ENCODE measurements around the gene C1S.
A peak's percentile ranks its signal among the peaks of the same experiment; 100 is the strongest.

C1S gene

DNA sequence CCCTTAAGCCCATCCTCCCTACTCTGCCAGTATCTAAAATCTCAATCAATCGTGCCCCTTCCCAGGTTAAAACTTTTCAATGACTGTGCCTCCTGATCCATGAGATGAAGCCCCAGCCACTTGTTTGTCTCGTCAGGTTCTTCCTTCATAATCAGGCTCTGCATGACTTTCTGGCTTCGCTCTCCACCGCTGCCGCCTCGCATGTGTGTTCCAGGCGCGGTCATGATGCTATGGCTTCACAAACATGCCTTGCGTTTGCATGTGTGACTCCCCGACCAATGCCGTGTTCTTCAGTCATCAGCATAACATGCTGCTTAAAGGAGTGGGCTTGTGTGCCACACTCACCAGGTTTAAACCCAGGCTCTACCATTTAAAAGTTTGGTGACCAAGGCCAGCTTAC lies 53.5 kb downstream of the C1S start:
- DNase-seq = no peak
- no peak for TF ChIP-seq CTCF (IDR thresholded peaks at IDR 0.05; ENCODE audit: low read depth, low read length)
- H3K9me3 ChIP-seq (ENCODE audit: severe bottlenecking) = no peaks in the 10 kb centered on the region
- peak overlapping the region; percentile 82 for H3K27ac ChIP-seq
- H3K27me3 ChIP-seq (ENCODE audit: insufficient read depth, low read depth, severe bottlenecking) = no peaks in the 10 kb centered on the region
- no peaks in the 10 kb centered on the region for H3K36me3 ChIP-seq
- no peak overlapping the region for H3K4me3 ChIP-seq (ENCODE audit: low read depth, low read length)

DNA sequence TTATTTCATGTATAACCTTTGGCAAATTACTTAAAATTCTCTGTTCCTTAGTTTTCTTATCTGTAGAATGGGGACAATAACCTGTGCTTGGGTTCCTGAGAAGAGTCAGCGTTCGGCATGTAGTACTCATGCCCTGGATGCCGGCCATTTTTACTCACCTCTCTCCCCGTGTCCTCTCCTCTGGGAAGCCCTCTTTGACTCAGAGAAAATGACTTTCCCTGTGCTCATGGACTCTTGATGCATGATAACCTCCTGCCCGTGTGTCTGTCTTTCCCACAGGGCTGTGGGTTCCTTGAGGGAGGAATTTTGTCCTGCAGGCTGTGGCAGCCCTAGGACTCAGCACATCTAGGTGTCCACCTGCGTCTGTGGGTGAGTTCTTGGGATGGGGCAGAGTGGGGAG lies 54.3 kb downstream of the C1S start:
- TF ChIP-seq CTCF (IDR thresholded peaks at IDR 0.05; ENCODE audit: low read depth, low read length) = no peak
- H3K27me3 ChIP-seq (ENCODE audit: insufficient read depth, low read depth, severe bottlenecking) = no peaks in the 10 kb centered on the region
- no peak overlapping the region for H3K4me3 ChIP-seq (ENCODE audit: low read depth, low read length)
- no peak for DNase-seq
- H3K27ac ChIP-seq = no peak overlapping the region
- no peaks in the 10 kb centered on the region for H3K9me3 ChIP-seq (ENCODE audit: severe bottlenecking)
- H3K36me3 ChIP-seq = no peaks in the 10 kb centered on the region

- H3K4me3 ChIP-seq (ENCODE audit: low read depth, low read length) = no peak overlapping the region
- H3K27me3 ChIP-seq (ENCODE audit: insufficient read depth, low read depth, severe bottlenecking) = no peaks in the 10 kb centered on the region
- no peaks in the 10 kb centered on the region for H3K36me3 ChIP-seq
- H3K9me3 ChIP-seq (ENCODE audit: severe bottlenecking) = no peaks in the 10 kb centered on the region
- no peak for DNase-seq
- no peak overlapping the region for H3K27ac ChIP-seq
- no peak for TF ChIP-seq CTCF (IDR thresholded peaks at IDR 0.05; ENCODE audit: low read depth, low read length)
Observed at GRCh38 chr12:7116196-7116595, 55.7 kb downstream of the C1S start.

GRCh38 chr12:7116916-7117315 lies 56.4 kb downstream of the C1S start:
- H3K27me3 ChIP-seq (ENCODE audit: insufficient read depth, low read depth, severe bottlenecking) = no peaks in the 10 kb centered on the region
- no peak for DNase-seq

DNA sequence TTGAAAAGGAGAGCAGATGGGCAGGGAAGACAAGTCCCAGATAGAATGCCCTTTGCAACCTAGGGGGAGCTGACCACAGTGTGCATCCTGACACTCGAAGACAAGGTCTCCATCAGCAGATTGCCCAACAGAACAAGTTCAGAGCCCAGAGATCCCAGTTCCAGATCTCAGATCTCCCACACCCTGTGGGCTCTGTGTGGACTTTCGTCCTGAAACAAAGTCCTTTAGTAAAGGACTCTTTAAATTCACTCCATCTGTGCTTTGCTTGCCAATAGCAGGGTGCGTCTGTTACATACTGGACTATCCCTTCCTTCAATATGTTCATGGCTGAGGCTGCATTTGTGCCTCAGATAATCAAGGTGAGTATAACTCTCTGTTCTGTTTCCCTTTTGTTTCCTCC lies 57.2 kb downstream of the C1S start:
- no peak for DNase-seq
- no peak for TF ChIP-seq CTCF (IDR thresholded peaks at IDR 0.05; ENCODE audit: low read depth, low read length)

More at GRCh38 chr12:7116916-7117315, 56.4 kb downstream of the C1S start:
- Histone ChIP-seq H3K36me3 (no peaks in the 10 kb centered on the region), H3K9me3 (ENCODE audit: severe bottlenecking) (no peaks in the 10 kb centered on the region), H3K27ac (no peak overlapping the region), H3K4me3 (ENCODE audit: low read depth, low read length) (no peak overlapping the region)
- no peak for TF ChIP-seq CTCF (IDR thresholded peaks at IDR 0.05; ENCODE audit: low read depth, low read length)

GRCh38 chr12:7118881-7119280 lies 58.4 kb downstream of the C1S start:
- no peak overlapping the region for H3K27ac ChIP-seq
- H3K36me3 ChIP-seq = no peaks in the 10 kb centered on the region
- TF ChIP-seq CTCF (IDR thresholded peaks at IDR 0.05; ENCODE audit: low read depth, low read length) = no peak
- no peak overlapping the region for H3K4me3 ChIP-seq (ENCODE audit: low read depth, low read length)
- H3K27me3 ChIP-seq (ENCODE audit: insufficient read depth, low read depth, severe bottlenecking) = no peaks in the 10 kb centered on the region
- DNase-seq = no peak
- no peaks in the 10 kb centered on the region for H3K9me3 ChIP-seq (ENCODE audit: severe bottlenecking)

More for the DNA sequence above, 57.2 kb downstream of the C1S start:
- no peaks in the 10 kb centered on the region for H3K27me3 ChIP-seq (ENCODE audit: insufficient read depth, low read depth, severe bottlenecking)
- H3K9me3 ChIP-seq (ENCODE audit: severe bottlenecking) = no peaks in the 10 kb centered on the region
- no peak overlapping the region for H3K4me3 ChIP-seq (ENCODE audit: low read depth, low read length)
- no peaks in the 10 kb centered on the region for H3K36me3 ChIP-seq
- no peak overlapping the region for H3K27ac ChIP-seq

Measured in WERI-Rb-1 (cell line).